Measurements from ENCODE around the gene RGS6. TPM values are rescaled to one million over a fixed set of nuclear protein-coding genes. Genes with fewer than 3 reads are reported as not detected.

RGS6 gene
- total RNA-seq, 1 donor from 2014 or later = not detected

- Histone ChIP-seq H3K36me3 (ENCODE audit: control insufficient read depth, insufficient read depth, low read length) (no peaks in the 10 kb centered on the region), H3K27me3 (ENCODE audit: control insufficient read depth, insufficient read depth, low read length) (no peaks in the 10 kb centered on the region), H3K4me3 (ENCODE audit: low read depth, low read length) (no peak overlapping the region)
- TF ChIP-seq CTCF (IDR thresholded peaks at IDR 0.05; ENCODE audit: insufficient read depth, low read length, poor library complexity, severe bottlenecking) = no peak
- no peak for DNase-seq (ENCODE audit: low read depth)
Observed at GRCh38 chr14:72432748-72433147, 500.5 kb downstream of the RGS6 start.

- no peak for TF ChIP-seq CTCF (IDR thresholded peaks at IDR 0.05; ENCODE audit: insufficient read depth, low read length, poor library complexity, severe bottlenecking)
- Histone ChIP-seq H3K4me3 (ENCODE audit: low read depth, low read length) (no peak overlapping the region), H3K27me3 (ENCODE audit: control insufficient read depth, insufficient read depth, low read length) (peaks cover 2% of the 10 kb centered on the region), H3K36me3 (ENCODE audit: control insufficient read depth, insufficient read depth, low read length) (no peaks in the 10 kb centered on the region)
- DNase-seq (ENCODE audit: low read depth) = no peak
Observed at GRCh38 chr14:72433511-72433910, 501.3 kb downstream of the RGS6 start.

- peaks cover 7% of the 10 kb centered on the region for H3K27me3 ChIP-seq (ENCODE audit: control insufficient read depth, insufficient read depth, low read length)
- no peak overlapping the region for H3K4me3 ChIP-seq (ENCODE audit: low read depth, low read length)
- no peak for TF ChIP-seq CTCF (IDR thresholded peaks at IDR 0.05; ENCODE audit: insufficient read depth, low read length, poor library complexity, severe bottlenecking)
- DNase-seq (ENCODE audit: low read depth) = no peak
- no peaks in the 10 kb centered on the region for H3K36me3 ChIP-seq (ENCODE audit: control insufficient read depth, insufficient read depth, low read length)
Observed at GRCh38 chr14:72434856-72435255, 502.6 kb downstream of the RGS6 start.

DNA sequence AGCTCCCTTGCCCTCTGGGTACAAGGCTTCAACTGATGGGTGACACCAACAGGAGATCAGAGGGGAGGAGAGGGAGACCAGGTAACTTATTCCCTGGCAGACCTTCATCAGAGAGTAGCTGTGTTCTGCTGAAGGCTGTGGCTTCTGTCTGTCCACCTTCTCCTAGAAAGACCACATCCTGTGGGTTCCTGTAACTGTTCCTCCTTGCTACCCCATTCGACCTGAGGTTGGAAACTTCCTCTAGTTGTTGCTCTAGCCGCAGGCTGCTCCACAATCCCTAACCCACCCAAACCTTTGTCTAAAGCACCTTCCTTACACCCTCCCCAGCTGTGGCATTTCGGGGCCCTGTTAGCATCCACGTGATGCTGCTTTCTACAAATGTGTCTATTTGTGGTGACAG lies 507.5 kb downstream of the RGS6 start:
- H3K36me3 ChIP-seq (ENCODE audit: control insufficient read depth, insufficient read depth, low read length) = no peaks in the 10 kb centered on the region
- H3K27me3 ChIP-seq (ENCODE audit: control insufficient read depth, insufficient read depth, low read length) = peaks cover 8% of the 10 kb centered on the region
- no peak for DNase-seq (ENCODE audit: low read depth)
- no peak overlapping the region for H3K4me3 ChIP-seq (ENCODE audit: low read depth, low read length)
- no peak for TF ChIP-seq CTCF (IDR thresholded peaks at IDR 0.05; ENCODE audit: insufficient read depth, low read length, poor library complexity, severe bottlenecking)

GRCh38 chr14:72443256-72443655 lies 511.0 kb downstream of the RGS6 start:
- H3K4me3 ChIP-seq (ENCODE audit: low read depth, low read length) = no peak overlapping the region
- DNase-seq (ENCODE audit: low read depth) = no peak
- H3K36me3 ChIP-seq (ENCODE audit: control insufficient read depth, insufficient read depth, low read length) = no peaks in the 10 kb centered on the region
- peaks cover 6% of the 10 kb centered on the region for H3K27me3 ChIP-seq (ENCODE audit: control insufficient read depth, insufficient read depth, low read length)
- TF ChIP-seq CTCF (IDR thresholded peaks at IDR 0.05; ENCODE audit: insufficient read depth, low read length, poor library complexity, severe bottlenecking) = no peak

- peaks cover 6% of the 10 kb centered on the region for H3K27me3 ChIP-seq (ENCODE audit: control insufficient read depth, insufficient read depth, low read length)
- H3K4me3 ChIP-seq (ENCODE audit: low read depth, low read length) = no peak overlapping the region
- no peak for TF ChIP-seq CTCF (IDR thresholded peaks at IDR 0.05; ENCODE audit: insufficient read depth, low read length, poor library complexity, severe bottlenecking)
- DNase-seq (ENCODE audit: low read depth) = no peak
- H3K36me3 ChIP-seq (ENCODE audit: control insufficient read depth, insufficient read depth, low read length) = no peaks in the 10 kb centered on the region
Observed at GRCh38 chr14:72443991-72444441, 511.8 kb downstream of the RGS6 start.
